Activated naive CD4-positive, alpha-beta T cell treated with anti-CD3 and anti-CD28 coated beads for 36 hours (primary cell): Measurements from ENCODE around the gene RIT2. TPM values are rescaled to one million over a fixed set of nuclear protein-coding genes. Genes with fewer than 3 reads are reported as not detected.

Experiments
- CTCF ChIA-PET: fragments of 350-600 bp; sonication (Branson Sonifier 250); formaldehyde crosslinking; loops from one replicate; lab custom pipeline; 2021; ENCODE audit warnings: antibody characterized with exemption; lab: Charles Lee
- DNase-seq: peaks from one replicate; pipeline ENCODE4 v3.0.0-alpha.2; 2020
- H3K27ac Mint-ChIP-seq: one replicate; pipeline ENCODE4 v1.8.0; 2021; ENCODE audit warnings: mild to moderate bottlenecking, mixed read lengths
- H3K27me3 Mint-ChIP-seq: one replicate; pipeline ENCODE4 v1.8.0; 2021; ENCODE audit warnings: low read depth, mixed read lengths
- H3K36me3 Mint-ChIP-seq: one replicate; pipeline ENCODE4 v1.8.0; 2021; ENCODE audit warnings: low read depth, mixed read lengths
- H3K4me1 Mint-ChIP-seq: one replicate; pipeline ENCODE4 v1.8.0; 2021; ENCODE audit warnings: low read depth, mixed read lengths
- H3K4me3 Mint-ChIP-seq: one replicate; pipeline ENCODE4 v1.8.0; 2021; ENCODE audit warnings: mild to moderate bottlenecking, moderate library complexity, mixed read lengths
- H3K9me3 Mint-ChIP-seq: one replicate; pipeline ENCODE4 v1.8.0; 2021; ENCODE audit warnings: mixed read lengths
- intact Hi-C: fragments of 100-400 bp; cut with micrococcal nuclease; formaldehyde crosslinking; loops from one replicate; pipeline ENCODE4 v1.15.1; 2023
- total RNA-seq, 2 experiments: library from RNA; stranded (reverse); gene quantifications; one replicate each; pipeline ENCODE4 v1.2.3, GENCODE V29; 2021

RIT2 gene
- total RNA-seq, 2 experiments from 2014 or later = not detected

DNA sequence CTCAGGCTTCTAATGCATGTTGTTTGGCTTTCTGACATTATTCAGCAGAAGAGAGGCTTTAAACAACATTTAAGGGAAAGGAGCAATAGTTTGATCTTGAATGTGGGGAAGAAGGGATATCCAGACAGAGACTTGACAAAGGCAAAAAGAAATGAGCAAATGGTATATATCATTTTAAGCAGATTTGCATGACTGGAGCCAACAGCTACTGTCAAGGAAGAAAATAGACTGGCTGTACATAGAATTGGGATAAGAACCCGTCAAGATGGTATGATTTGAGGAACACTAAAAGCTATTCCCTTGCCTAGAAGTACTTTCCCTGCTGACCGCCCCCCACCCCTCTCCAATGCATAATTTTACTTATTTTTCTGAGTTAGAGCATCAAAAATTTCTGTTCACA is 174.5 kb downstream of the RIT2 start:
- DNase-seq = no peak
- H3K4me1 Mint-ChIP-seq = no peaks in the 10 kb centered on the region
- no peak overlapping the region for H3K27ac Mint-ChIP-seq
- no peaks in the 10 kb centered on the region for H3K36me3 Mint-ChIP-seq
- peaks cover 9% of the 10 kb centered on the region for H3K9me3 Mint-ChIP-seq
- CTCF ChIA-PET = interaction anchor here (1.1 kb wide), 1 partner anchor 642 kb away, joined by 3 read pairs; no protein-coding TSS in a partner anchor
- no peaks in the 10 kb centered on the region for H3K27me3 Mint-ChIP-seq
- H3K4me3 Mint-ChIP-seq = no peak overlapping the region
- intact Hi-C loops = no loop called here

DNA sequence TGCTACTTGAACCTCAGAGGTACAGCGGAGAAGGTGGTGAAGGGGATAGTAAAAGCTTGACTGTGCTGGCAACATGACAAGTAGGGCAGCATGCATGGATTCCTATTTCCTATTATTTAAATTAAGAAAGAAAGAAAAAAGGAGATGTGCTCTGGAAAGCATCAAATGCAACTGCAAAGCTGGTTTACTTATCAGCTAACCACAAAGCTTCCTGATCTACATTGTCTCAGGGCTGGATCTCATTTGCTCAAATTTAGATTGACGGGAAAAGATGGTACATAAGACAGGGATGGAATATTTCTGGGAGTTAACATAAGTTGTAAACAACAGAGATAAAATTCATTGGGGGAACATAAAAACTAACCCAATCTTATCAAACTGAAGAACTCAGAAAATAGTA is 178.0 kb downstream of the RIT2 start:
- Mint-ChIP-seq H3K9me3 (peaks cover 10% of the 10 kb centered on the region), H3K27ac (no peak overlapping the region), H3K4me3 (no peak overlapping the region), H3K4me1 (no peaks in the 10 kb centered on the region), H3K36me3 (no peaks in the 10 kb centered on the region), H3K27me3 (no peaks in the 10 kb centered on the region)
- no peak for DNase-seq
- CTCF ChIA-PET = no interaction called here
- intact Hi-C loops = no loop called here

GRCh38 chr18:42936289-42936688 is 179.2 kb downstream of the RIT2 start:
- H3K27ac Mint-ChIP-seq = no peak overlapping the region
- DNase-seq = no peak
- peaks cover 8% of the 10 kb centered on the region for H3K9me3 Mint-ChIP-seq
- CTCF ChIA-PET = no interaction called here
- intact Hi-C loops = no loop called here
- no peaks in the 10 kb centered on the region for H3K27me3 Mint-ChIP-seq
- H3K36me3 Mint-ChIP-seq = no peaks in the 10 kb centered on the region
- no peaks in the 10 kb centered on the region for H3K4me1 Mint-ChIP-seq
- H3K4me3 Mint-ChIP-seq = no peak overlapping the region

- no peaks in the 10 kb centered on the region for H3K4me1 Mint-ChIP-seq
- H3K9me3 Mint-ChIP-seq = peaks cover 8% of the 10 kb centered on the region
- H3K27ac Mint-ChIP-seq = no peak overlapping the region
- H3K27me3 Mint-ChIP-seq = no peaks in the 10 kb centered on the region
- DNase-seq = no peak
- H3K4me3 Mint-ChIP-seq = no peak overlapping the region
- no peaks in the 10 kb centered on the region for H3K36me3 Mint-ChIP-seq
- intact Hi-C loops = no loop called here
- CTCF ChIA-PET = no interaction called here
These were observed 184.0 kb downstream of the RIT2 start for GRCh38 chr18:42931491-42931890.

GRCh38 chr18:42929857-42930256 is 185.6 kb downstream of the RIT2 start:
- CTCF ChIA-PET = no interaction called here
- Mint-ChIP-seq H3K4me3 (no peak overlapping the region), H3K9me3 (peaks cover 3% of the 10 kb centered on the region), H3K4me1 (no peaks in the 10 kb centered on the region), H3K27ac (no peak overlapping the region), H3K36me3 (no peaks in the 10 kb centered on the region), H3K27me3 (no peaks in the 10 kb centered on the region)
- DNase-seq = no peak
- intact Hi-C loops = no loop called here

DNA sequence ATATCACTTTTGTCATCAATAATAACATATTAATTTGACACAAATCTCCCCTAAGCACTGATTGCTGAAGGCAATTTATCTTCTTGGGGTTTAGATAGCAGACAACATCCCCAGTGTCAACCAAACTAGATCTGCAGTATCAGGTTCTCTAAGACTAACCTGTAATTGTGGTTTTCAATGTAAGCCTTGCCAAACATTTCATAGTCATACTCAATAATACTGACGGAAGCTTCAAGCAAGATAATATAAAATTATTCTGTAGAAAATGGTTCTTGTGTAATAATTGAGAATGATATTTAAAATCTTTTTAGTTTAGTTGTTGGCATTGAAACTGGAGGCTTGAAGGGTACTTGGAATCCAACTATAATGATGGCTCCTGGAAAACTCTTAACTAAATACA is 186.3 kb downstream of the RIT2 start:
- Mint-ChIP-seq H3K4me1 (no peaks in the 10 kb centered on the region), H3K4me3 (no peak overlapping the region), H3K36me3 (no peaks in the 10 kb centered on the region), H3K9me3 (peaks cover 2% of the 10 kb centered on the region), H3K27me3 (no peaks in the 10 kb centered on the region), H3K27ac (no peak overlapping the region)
- DNase-seq = no peak
- intact Hi-C loops = no loop called here
- CTCF ChIA-PET = no interaction called here

DNA sequence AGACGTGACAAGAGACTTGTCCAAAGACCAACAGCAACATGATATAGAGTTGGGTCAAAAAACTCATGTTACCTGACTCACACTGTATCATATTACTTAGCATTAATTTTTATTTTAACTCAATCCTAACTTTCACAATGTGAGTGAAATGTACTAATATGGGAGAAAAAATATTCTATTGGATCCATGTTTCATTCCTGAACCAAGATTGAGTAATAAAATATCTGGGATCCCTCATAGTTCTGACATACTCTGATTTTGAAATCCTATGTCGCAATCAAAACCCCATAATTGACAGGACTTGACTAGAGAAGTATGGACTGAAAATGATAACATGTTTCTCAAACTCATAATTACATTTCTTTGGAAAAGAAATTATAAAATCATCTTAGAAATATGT is 190.4 kb downstream of the RIT2 start:
- H3K36me3 Mint-ChIP-seq = no peaks in the 10 kb centered on the region
- CTCF ChIA-PET = no interaction called here

GRCh38 chr18:42922363-42922762 is 193.1 kb downstream of the RIT2 start:
- no peak overlapping the region for H3K27ac Mint-ChIP-seq
- no peaks in the 10 kb centered on the region for H3K27me3 Mint-ChIP-seq
- peaks cover 7% of the 10 kb centered on the region for H3K9me3 Mint-ChIP-seq
- CTCF ChIA-PET = no interaction called here
- no peak overlapping the region for H3K4me3 Mint-ChIP-seq
- H3K36me3 Mint-ChIP-seq = no peaks in the 10 kb centered on the region
- intact Hi-C loops = no loop called here
- DNase-seq = no peak
- H3K4me1 Mint-ChIP-seq = no peaks in the 10 kb centered on the region

More for the DNA sequence above, 190.4 kb downstream of the RIT2 start:
- H3K4me3 Mint-ChIP-seq = no peak overlapping the region
- DNase-seq = no peak
- no peak overlapping the region for H3K27ac Mint-ChIP-seq
- intact Hi-C loops = no loop called here
- no peaks in the 10 kb centered on the region for H3K4me1 Mint-ChIP-seq
- no peaks in the 10 kb centered on the region for H3K9me3 Mint-ChIP-seq
- H3K27me3 Mint-ChIP-seq = no peaks in the 10 kb centered on the region

- Mint-ChIP-seq H3K27ac (no peak overlapping the region), H3K4me3 (no peak overlapping the region), H3K4me1 (no peaks in the 10 kb centered on the region), H3K9me3 (peaks cover 10% of the 10 kb centered on the region), H3K36me3 (no peaks in the 10 kb centered on the region), H3K27me3 (no peaks in the 10 kb centered on the region)
- CTCF ChIA-PET = no interaction called here
- intact Hi-C loops = no loop called here
- DNase-seq = no peak
These were observed 194.2 kb downstream of the RIT2 start for GRCh38 chr18:42921226-42921737.

DNA sequence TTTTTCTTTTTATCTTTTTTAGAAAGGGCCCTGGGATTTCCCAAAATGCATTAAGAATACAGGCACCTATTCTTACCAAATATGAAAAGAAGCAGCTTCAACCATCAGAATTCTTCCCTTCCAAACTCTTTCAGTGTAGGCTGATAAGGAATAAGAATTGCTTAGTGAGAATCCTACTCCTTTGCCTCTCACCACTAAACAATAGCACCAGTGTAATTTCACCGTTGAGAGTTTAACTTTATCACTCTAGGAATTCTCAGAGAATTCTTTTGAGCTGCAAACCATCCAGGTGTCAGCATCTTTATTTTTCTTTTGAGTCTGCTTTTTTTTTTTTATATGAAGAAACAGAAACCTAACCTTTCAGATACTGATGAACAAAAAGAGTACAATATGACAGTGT is 194.9 kb downstream of the RIT2 start:
- no peak overlapping the region for H3K27ac Mint-ChIP-seq
- no peak overlapping the region for H3K4me3 Mint-ChIP-seq
- no peak for DNase-seq
- intact Hi-C loops = no loop called here
- H3K27me3 Mint-ChIP-seq = no peaks in the 10 kb centered on the region
- CTCF ChIA-PET = no interaction called here
- H3K4me1 Mint-ChIP-seq = no peaks in the 10 kb centered on the region
- H3K36me3 Mint-ChIP-seq = no peaks in the 10 kb centered on the region
- H3K9me3 Mint-ChIP-seq = peaks cover 10% of the 10 kb centered on the region

DNA sequence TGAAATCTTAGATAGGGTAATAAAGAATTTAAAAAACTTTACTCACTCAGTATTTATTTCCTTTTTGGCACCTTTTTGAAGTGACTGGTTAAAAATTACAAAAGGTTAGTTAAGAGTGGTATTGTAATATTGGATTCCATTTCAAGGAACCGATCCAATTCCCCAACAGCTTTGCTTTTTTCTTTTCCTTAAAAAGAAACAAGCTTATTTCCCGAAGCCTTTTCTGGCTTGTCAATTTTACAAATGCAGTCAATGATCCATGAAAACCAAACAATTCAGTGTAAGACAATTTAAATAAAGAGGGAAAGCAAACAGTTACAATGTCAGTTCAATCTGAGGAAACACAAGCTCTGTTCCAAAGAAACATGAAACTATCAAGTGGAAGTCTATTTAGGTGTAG is 200.2 kb downstream of the RIT2 start:
- no peak overlapping the region for H3K4me3 Mint-ChIP-seq

GRCh38 chr18:42914476-42914875 is 201.0 kb downstream of the RIT2 start:
- CTCF ChIA-PET = no interaction called here
- Mint-ChIP-seq H3K4me3 (no peak overlapping the region), H3K4me1 (no peaks in the 10 kb centered on the region), H3K27ac (no peak overlapping the region), H3K9me3 (peaks cover 14% of the 10 kb centered on the region), H3K27me3 (no peaks in the 10 kb centered on the region), H3K36me3 (no peaks in the 10 kb centered on the region)
- intact Hi-C loops = no loop called here
- DNase-seq = no peak

More for the DNA sequence above, 200.2 kb downstream of the RIT2 start:
- H3K36me3 Mint-ChIP-seq = no peaks in the 10 kb centered on the region
- no peak for DNase-seq
- no peak overlapping the region for H3K27ac Mint-ChIP-seq
- H3K9me3 Mint-ChIP-seq = peaks cover 13% of the 10 kb centered on the region
- no peaks in the 10 kb centered on the region for H3K4me1 Mint-ChIP-seq
- intact Hi-C loops = no loop called here
- H3K27me3 Mint-ChIP-seq = no peaks in the 10 kb centered on the region
- CTCF ChIA-PET = no interaction called here

DNA sequence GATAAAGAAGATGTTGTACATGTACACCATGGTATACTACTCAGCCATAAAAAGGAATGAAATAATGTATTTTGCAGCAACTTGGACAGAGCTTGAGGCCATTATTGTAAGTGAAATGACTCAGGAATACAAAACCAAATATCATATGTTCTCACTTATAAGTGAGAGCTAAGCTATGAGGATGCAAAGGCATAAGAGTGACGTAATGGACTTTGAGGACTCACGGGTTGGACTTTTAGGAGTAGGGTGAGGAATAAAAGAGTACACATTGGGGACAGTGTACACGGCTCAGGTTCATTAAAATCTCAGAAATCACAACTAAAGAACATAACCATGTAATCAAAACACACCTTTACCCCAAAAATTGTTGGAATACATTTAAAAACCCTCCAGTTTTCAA is 206.4 kb downstream of the RIT2 start:
- intact Hi-C loops = no loop called here
- Mint-ChIP-seq H3K4me1 (no peaks in the 10 kb centered on the region), H3K4me3 (no peak overlapping the region), H3K9me3 (peaks cover 8% of the 10 kb centered on the region), H3K27me3 (no peaks in the 10 kb centered on the region), H3K36me3 (no peaks in the 10 kb centered on the region), H3K27ac (no peak overlapping the region)
- no peak for DNase-seq
- CTCF ChIA-PET = no interaction called here

GRCh38 chr18:42906761-42907160 is 208.7 kb downstream of the RIT2 start:
- H3K4me1 Mint-ChIP-seq = no peaks in the 10 kb centered on the region
- H3K9me3 Mint-ChIP-seq = peaks cover 8% of the 10 kb centered on the region
- H3K36me3 Mint-ChIP-seq = no peaks in the 10 kb centered on the region
- no peaks in the 10 kb centered on the region for H3K27me3 Mint-ChIP-seq
- DNase-seq = no peak
- CTCF ChIA-PET = no interaction called here
- no peak overlapping the region for H3K4me3 Mint-ChIP-seq
- H3K27ac Mint-ChIP-seq = no peak overlapping the region
- intact Hi-C loops = no loop called here
